B cell (primary cell): Measurements from ENCODE around the gene VTCN1. TPM values are rescaled to one million over a fixed set of nuclear protein-coding genes. Genes with fewer than 3 reads are reported as not detected.

ENCODE experiments used
- ATAC-seq: fragments of 200-7000 bp; cut with Tn5 transposase; one replicate; pipeline ENCODE4 v1.10.0; 2021; ENCODE audit warnings: low read depth, mild to moderate bottlenecking, moderate number of reproducible peaks, moderate library complexity
- CTCF ChIA-PET: fragments of 350-600 bp; sonication (Branson Sonifier 250); formaldehyde crosslinking; loops from one replicate; lab custom pipeline; 2021; ENCODE audit warnings: antibody characterized with exemption, inconsistent platforms; lab: Charles Lee
- POLR2A ChIA-PET: fragments of 350-600 bp; sonication (Branson Sonifier 250); formaldehyde crosslinking; loops from one replicate; lab custom pipeline; 2021; ENCODE audit warnings: antibody characterized with exemption; lab: Charles Lee
- DNase-seq: peaks from one replicate; pipeline ENCODE4 v3.0.0; 2013
- H2AFZ ChIP-seq: 2 replicates; pipeline ENCODE4 v1.6.1; 2012; ENCODE audit warnings: mild to moderate bottlenecking, low read depth, low read length; ENCODE audit not compliant: insufficient read depth, poor library complexity, severe bottlenecking
- H3K27ac ChIP-seq, 2 donors: 1 replicate in 1 of 2; 2 replicates in 1 of 2; pipeline ENCODE4 v1.5.1; 2012 to 2013; ENCODE audit warnings: low read length in 2 of 2, mild to moderate bottlenecking in 2 of 2, moderate library complexity in 1 of 2
- H3K27me3 ChIP-seq, 4 experiments: fragments of 200-600 bp in 1 of 4; sonication (generic) in 1 of 4; replicated peaks in 1 of 4; 1 replicate in 2 of 4; 2 replicates in 2 of 4; pipeline versions ENCODE4 v1.6.1 to v1.7.0; 2013 to 2016; ENCODE audit warnings: low read length in 3 of 4, mild to moderate bottlenecking in 2 of 4, mixed read lengths in 1 of 4, moderate library complexity in 1 of 4; ENCODE audit not compliant: insufficient read depth in 4 of 4, control insufficient read depth in 3 of 4; ENCODE audit errors: control extremely low read depth in 1 of 4
- H3K36me3 ChIP-seq, 2 experiments: replicated peaks in 1 of 2; 1 replicate in 1 of 2; 2 replicates in 1 of 2; pipeline versions ENCODE4 v1.6.1 to v1.7.1; 2013; ENCODE audit warnings: low read length in 1 of 2; ENCODE audit not compliant: insufficient read depth in 2 of 2, control insufficient read depth in 1 of 2; ENCODE audit errors: control extremely low read depth in 1 of 2, extremely low read depth in 1 of 2
- H3K4me1 ChIP-seq, 2 donors: fragments of 200-600 bp in 1 of 2; sonication (generic) in 1 of 2; 1 replicate in 1 of 2; 2 replicates in 1 of 2; pipeline versions ENCODE4 v1.5.1 to v1.6.1; 2013 to 2017; ENCODE audit warnings: low read length in 2 of 2; ENCODE audit not compliant: control insufficient read depth in 2 of 2, insufficient read depth in 2 of 2
- H3K4me2 ChIP-seq: replicated peaks from 2 replicates; pipeline ENCODE3; 2012; ENCODE audit warnings: mild to moderate bottlenecking, low read depth, low read length; ENCODE audit not compliant: poor library complexity, severe bottlenecking
- H3K4me3 ChIP-seq, 5 experiments: fragments of 200-600 bp in 1 of 5; sonication (generic) in 1 of 5; 1 replicate in 3 of 5; 2 replicates in 2 of 5; pipeline versions ENCODE4 v1.5.1 to v1.7.0; 2011 to 2016; ENCODE audit warnings: low read length in 4 of 5, mild to moderate bottlenecking in 4 of 5, low read depth in 2 of 5, control low read depth in 1 of 5, moderate library complexity in 1 of 5; ENCODE audit not compliant: insufficient read depth in 1 of 5; ENCODE audit errors: control extremely low read depth in 1 of 5, extremely low read depth in 1 of 5
- H3K79me2 ChIP-seq: fragments of 200-600 bp; sonication (generic); one replicate; pipeline ENCODE4 v1.6.0; 2016; ENCODE audit warnings: low read length; ENCODE audit not compliant: control insufficient read depth, insufficient read depth
- H3K9ac ChIP-seq: fragments of 200-600 bp; sonication (generic); 2 replicates; pipeline ENCODE4 v1.6.1; 2017; ENCODE audit warnings: mild to moderate bottlenecking, low read length, moderate library complexity
- H3K9me3 ChIP-seq, 3 donors: one replicate each; pipeline versions ENCODE4 v1.6.1 to v1.7.1; 2013; ENCODE audit warnings: low read length in 2 of 3; ENCODE audit not compliant: control insufficient read depth in 2 of 3, insufficient read depth in 1 of 3; ENCODE audit errors: control extremely low read depth in 1 of 3
- H4K20me1 ChIP-seq: 2 replicates; pipeline ENCODE4 v1.6.0; 2012; ENCODE audit warnings: mild to moderate bottlenecking, low read length; ENCODE audit not compliant: insufficient read depth, control insufficient read depth, poor library complexity, severe bottlenecking
- H3K27ac Mint-ChIP-seq: one replicate; pipeline ENCODE4 v1.8.0; 2021; ENCODE audit warnings: mixed read lengths
- H3K27me3 Mint-ChIP-seq: one replicate; pipeline ENCODE4 v1.8.0; 2021; ENCODE audit warnings: mixed read lengths
- H3K4me1 Mint-ChIP-seq: one replicate; pipeline ENCODE4 v1.8.0; 2021; ENCODE audit warnings: mixed read lengths
- H3K4me3 Mint-ChIP-seq: one replicate; pipeline ENCODE4 v1.8.0; 2021; ENCODE audit warnings: mixed read lengths
- H3K9me3 Mint-ChIP-seq: one replicate; pipeline ENCODE4 v1.8.0; 2022; ENCODE audit warnings: mixed read lengths; ENCODE audit not compliant: insufficient read depth
- CTCF ChIP-seq: fragments of 200-600 bp; IDR thresholded peaks from one replicate; pipeline ENCODE4 v1.8.0; 2022; ENCODE audit warnings: antibody characterized with exemption, mild to moderate bottlenecking
- EZH2 ChIP-seq: IDR thresholded peaks from 2 replicates; pipeline ENCODE4 v1.6.1; 2012; ENCODE audit warnings: borderline replicate concordance, low read depth, mild to moderate bottlenecking, moderate library complexity, low read length; ENCODE audit not compliant: insufficient read depth, poor library complexity, severe bottlenecking
- whole genome bisulfite sequencing: methylation state at CpG from one replicate; pipeline ENCODE4 v1.1.5; 2013; ENCODE audit warnings: missing lambda C conversion rate; ENCODE audit not compliant: insufficient coverage; 5-methylcytosine and 5-hydroxymethylcytosine counted together
- intact Hi-C: fragments of 100-400 bp; cut with micrococcal nuclease; formaldehyde crosslinking; loops from one replicate; pipeline ENCODE4 v1.10.0; 2022
- polyA plus RNA-seq: library from polyadenylated mRNA; depleted of rRNA; stranded (reverse); fragments of >200 nt; gene quantifications from 2 replicates; pipeline ENCODE4 v1.2.3, GENCODE V29; 2012
- total RNA-seq, 2 donors: library from RNA; stranded (reverse); fragments of 120-200 nt in 1 of 2; gene quantifications; 1 replicate in 1 of 2; 2 replicates in 1 of 2; pipeline versions ENCODE4 v1.2.3 to v1.2.4, GENCODE V29; 2013 to 2022

Gene VTCN1
- total and polyA plus RNA-seq, 2 donors (not counting 1 experiment from before 2014, with no cell fraction given), result not detected

GRCh38 chr1:117216718-117217117 lies 6.0 kb upstream of the VTCN1 start:
- Histone ChIP-seq H3K36me3 (no peaks in the 10 kb centered on the region), H3K9me3 (peaks cover 0 to 4% (median 0%) of the 10 kb centered on the region in 3 donors), H3K4me1 (no peaks in the 10 kb centered on the region), H3K4me2 (no peak overlapping the region), H3K4me3 (no peak overlapping the region), H2AFZ (no peak overlapping the region), H3K9ac (no peak overlapping the region), H3K27me3 (peaks cover 0 to 4% (median 0%) of the 10 kb centered on the region in 4 experiments), H3K79me2 (no peaks in the 10 kb centered on the region), H3K27ac (no peak overlapping the region), H4K20me1 (no peaks in the 10 kb centered on the region)
- Mint-ChIP-seq H3K27me3 (peaks cover 6% of the 10 kb centered on the region), H3K9me3 (no peaks in the 10 kb centered on the region), H3K4me1 (no peaks in the 10 kb centered on the region), H3K4me3 (no peak overlapping the region), H3K27ac (no peak overlapping the region)
- ChIA-PET POLR2A (no interaction called here), CTCF (no interaction called here)
- 83% methylated on average over 2 of the region's 4 CpGs for WGBS
- ATAC-seq (no peak), DNase-seq (no peak)
- TF ChIP-seq CTCF (no peak), EZH2 (no peak)
- intact Hi-C loops, result no loop called here

GRCh38 chr1:117215733-117216462 lies 5.2 kb upstream of the VTCN1 start:
- H3K9me3 Mint-ChIP-seq, result no peaks in the 10 kb centered on the region
- intact Hi-C loops, result no loop called here
- Histone ChIP-seq H3K27me3 (peaks cover 0 to 4% (median 0%) of the 10 kb centered on the region in 4 experiments), H3K9me3 (peaks cover 0 to 4% (median 0%) of the 10 kb centered on the region in 3 donors), H3K4me1 (no peaks in the 10 kb centered on the region), H3K27ac (no peak overlapping the region), H3K4me2 (no peak overlapping the region), H3K4me3 (no peak overlapping the region), H3K36me3 (no peaks in the 10 kb centered on the region), H2AFZ (no peak overlapping the region), H3K9ac (no peak overlapping the region), H3K79me2 (no peaks in the 10 kb centered on the region), H4K20me1 (no peaks in the 10 kb centered on the region)
- ATAC-seq, result no peak
- WGBS, result 77% methylated on average over 9 of the region's 12 CpGs
- DNase-seq, result no peak
- H3K27me3 Mint-ChIP-seq, result peaks cover 9% of the 10 kb centered on the region
- TF ChIP-seq CTCF (no peak), EZH2 (no peak)
- H3K4me3 Mint-ChIP-seq, result no peak overlapping the region
- no peaks in the 10 kb centered on the region for H3K4me1 Mint-ChIP-seq
- POLR2A ChIA-PET, result no interaction called here
- CTCF ChIA-PET, result no interaction called here
- no peak overlapping the region for H3K27ac Mint-ChIP-seq
